ENCODE results near the gene ZGLP1.

DNA sequence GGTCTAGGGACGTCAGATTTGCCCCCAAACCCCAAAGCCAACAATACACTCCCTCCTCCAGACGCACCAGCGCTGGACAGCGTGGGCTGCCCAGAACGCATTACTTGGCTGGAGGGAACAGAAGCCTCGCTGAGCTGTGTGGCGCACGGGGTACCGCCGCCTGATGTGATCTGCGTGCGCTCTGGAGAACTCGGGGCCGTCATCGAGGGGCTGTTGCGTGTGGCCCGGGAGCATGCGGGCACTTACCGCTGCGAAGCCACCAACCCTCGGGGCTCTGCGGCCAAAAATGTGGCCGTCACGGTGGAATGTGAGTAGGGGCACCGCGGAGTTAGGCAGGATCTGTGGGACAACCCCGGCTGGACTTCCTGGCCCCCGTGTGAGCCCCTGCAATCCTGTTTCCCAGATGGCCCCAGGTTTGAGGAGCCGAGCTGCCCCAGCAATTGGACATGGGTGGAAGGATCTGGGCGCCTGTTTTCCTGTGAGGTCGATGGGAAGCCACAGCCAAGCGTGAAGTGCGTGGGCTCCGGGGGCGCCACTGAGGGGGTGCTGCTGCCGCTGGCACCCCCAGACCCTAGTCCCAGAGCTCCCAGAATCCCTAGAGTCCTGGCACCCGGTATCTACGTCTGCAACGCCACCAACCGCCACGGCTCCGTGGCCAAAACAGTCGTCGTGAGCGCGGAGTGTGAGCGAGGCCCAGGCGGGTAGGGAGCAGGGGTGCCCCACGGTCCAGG lies 15.8 kb downstream of the ZGLP1 start:
- TF ChIP-seq, protein P1, sequence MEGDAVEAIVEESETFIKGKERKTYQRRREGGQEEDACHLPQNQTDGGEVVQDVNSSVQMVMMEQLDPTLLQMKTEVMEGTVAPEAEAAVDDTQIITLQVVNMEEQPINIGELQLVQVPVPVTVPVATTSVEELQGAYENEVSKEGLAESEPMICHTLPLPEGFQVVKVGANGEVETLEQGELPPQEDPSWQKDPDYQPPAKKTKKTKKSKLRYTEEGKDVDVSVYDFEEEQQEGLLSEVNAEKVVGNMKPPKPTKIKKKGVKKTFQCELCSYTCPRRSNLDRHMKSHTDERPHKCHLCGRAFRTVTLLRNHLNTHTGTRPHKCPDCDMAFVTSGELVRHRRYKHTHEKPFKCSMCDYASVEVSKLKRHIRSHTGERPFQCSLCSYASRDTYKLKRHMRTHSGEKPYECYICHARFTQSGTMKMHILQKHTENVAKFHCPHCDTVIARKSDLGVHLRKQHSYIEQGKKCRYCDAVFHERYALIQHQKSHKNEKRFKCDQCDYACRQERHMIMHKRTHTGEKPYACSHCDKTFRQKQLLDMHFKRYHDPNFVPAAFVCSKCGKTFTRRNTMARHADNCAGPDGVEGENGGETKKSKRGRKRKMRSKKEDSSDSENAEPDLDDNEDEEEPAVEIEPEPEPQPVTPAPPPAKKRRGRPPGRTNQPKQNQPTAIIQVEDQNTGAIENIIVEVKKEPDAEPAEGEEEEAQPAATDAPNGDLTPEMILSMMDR (IDR thresholded peaks at IDR 0.05) = no peak
- TF ChIP-seq EP300 (IDR thresholded peaks at IDR 0.05) = no peak

Measured in ovary (tissue), 3 donors.